Endothelial cell of umbilical vein (primary cell): ENCODE results near the gene DYRK1A. TPM values are rescaled to one million over a fixed set of nuclear protein-coding genes. Genes with fewer than 3 reads are reported as not detected.

Source experiments
- BruUV-seq: library from RNA; stranded (reverse); fragments of 400-500 nt; replicated peaks from 2 replicates; lab custom pipeline; 2021; lab: Mats Ljungman, UMichigan
- CTCF ChIA-PET: fragments of 300-600, 350-600 bp; sonication (Branson Sonifier 250); formaldehyde crosslinking; loops from one replicate; lab custom pipeline; 2021; ENCODE audit warnings: antibody characterized with exemption, inconsistent platforms; lab: Charles Lee
- POLR2A ChIA-PET: fragments of 300-600, 350-600 bp; sonication (Branson Sonifier 250); formaldehyde crosslinking; loops from one replicate; lab custom pipeline; 2021; ENCODE audit warnings: antibody characterized with exemption, inconsistent platforms; lab: Charles Lee
- DNase-seq: peaks from one replicate; pipeline ENCODE4 v3.0.0-alpha.2; 2011; ENCODE audit warnings: low read depth, low spot score
- FAIRE-seq: peaks from 2 replicates; lab custom pipeline; 2011; peaks lifted over from hg19 to GRCh38; lab: Jason Lieb, UNC
- H2AFZ ChIP-seq: 2 replicates; pipeline ENCODE4 v1.6.0; 2012; ENCODE audit warnings: low read depth, low read length, control low read depth, inconsistent platforms
- H3K27ac ChIP-seq: 2 replicates; pipeline ENCODE4 v1.5.1; 2011; ENCODE audit warnings: low read depth, mild to moderate bottlenecking, control low read depth, low read length, moderate library complexity; ENCODE audit not compliant: insufficient read depth
- H3K27me3 ChIP-seq, 2 experiments: 2 replicates each; pipeline versions ENCODE4 v1.6.0 to v1.6.1; 2011; ENCODE audit warnings: low read length in 2 of 2, mixed read lengths in 1 of 2; ENCODE audit not compliant: control insufficient read depth in 2 of 2, insufficient read depth in 2 of 2
- H3K36me3 ChIP-seq, 2 experiments: 2 replicates in 1 of 2; 3 replicates in 1 of 2; pipeline ENCODE4 v1.5.1; 2011; ENCODE audit warnings: low read length in 2 of 2, mild to moderate bottlenecking in 1 of 2, moderate library complexity in 1 of 2; ENCODE audit not compliant: control insufficient read depth in 2 of 2, insufficient read depth in 2 of 2; ENCODE audit errors: extremely low read depth in 1 of 2
- H3K4me1 ChIP-seq: 3 replicates; pipeline ENCODE4 v1.5.1; 2011; ENCODE audit warnings: mild to moderate bottlenecking, low read length; ENCODE audit not compliant: control insufficient read depth, insufficient read depth; ENCODE audit errors: extremely low read depth
- H3K4me2 ChIP-seq: 2 replicates; pipeline ENCODE4 v1.6.1; 2011; ENCODE audit warnings: low read length, control low read depth, mixed read lengths; ENCODE audit not compliant: insufficient read depth
- H3K4me3 ChIP-seq, 3 experiments: fragments of 200-600 bp in 1 of 3; sonication (generic), shearing (Covaris generic) in 1 of 3; replicated peaks in 1 of 3; 2 replicates each; pipeline ENCODE4 v1.5.1; 2011 to 2016; ENCODE audit warnings: control low read depth in 3 of 3, low read length in 3 of 3, mild to moderate bottlenecking in 2 of 3, inconsistent platforms in 1 of 3, low read depth in 1 of 3, moderate library complexity in 1 of 3; ENCODE audit not compliant: insufficient read depth in 1 of 3
- H3K79me2 ChIP-seq: 2 replicates; pipeline ENCODE4 v1.6.0; 2012; ENCODE audit warnings: low read length, inconsistent platforms; ENCODE audit not compliant: control insufficient read depth, insufficient read depth
- H3K9ac ChIP-seq: replicated peaks from 2 replicates; pipeline ENCODE3; 2011; ENCODE audit warnings: low read length, control low read depth; ENCODE audit not compliant: insufficient read depth; ENCODE audit errors: extremely low read depth
- H3K9me1 ChIP-seq: replicated peaks from 3 replicates; pipeline ENCODE4 v1.6.0; 2011; ENCODE audit warnings: mild to moderate bottlenecking, low read length; ENCODE audit not compliant: control insufficient read depth, insufficient read depth; ENCODE audit errors: extremely low read depth
- H3K9me3 ChIP-seq: replicated peaks from 2 replicates; pipeline ENCODE4 v1.5.1; 2012; ENCODE audit warnings: low read length, inconsistent platforms; ENCODE audit not compliant: control insufficient read depth, insufficient read depth
- H4K20me1 ChIP-seq: replicated peaks from 2 replicates; pipeline ENCODE3; 2011; ENCODE audit warnings: mild to moderate bottlenecking, low read length; ENCODE audit not compliant: control insufficient read depth, insufficient read depth; ENCODE audit errors: extremely low read depth
- EZH2 ChIP-seq: IDR thresholded peaks from 2 replicates; pipeline ENCODE4 v1.6.1; 2012; ENCODE audit warnings: borderline replicate concordance, low read depth, mild to moderate bottlenecking, moderate library complexity, low read length, inconsistent platforms; ENCODE audit not compliant: severe bottlenecking
- FOS ChIP-seq: IDR thresholded peaks from 2 replicates; pipeline ENCODE4 v1.6.1; 2011; ENCODE audit warnings: mild to moderate bottlenecking, low read length, moderate library complexity, borderline replicate concordance; ENCODE audit not compliant: insufficient read depth
- GATA2 ChIP-seq: IDR thresholded peaks from 2 replicates; pipeline ENCODE4 v1.7.0; 2011; ENCODE audit warnings: low read depth, mild to moderate bottlenecking, moderate library complexity, mixed read lengths, low read length; ENCODE audit not compliant: insufficient read length, insufficient read depth
- JUN ChIP-seq: IDR thresholded peaks from 2 replicates; pipeline ENCODE4 v1.6.1; 2011; ENCODE audit warnings: borderline replicate concordance, low read depth; ENCODE audit not compliant: insufficient read length, insufficient read depth
- MYC ChIP-seq: IDR thresholded peaks from one replicate; pipeline ENCODE4 v1.6.1; 2011; ENCODE audit warnings: mild to moderate bottlenecking, low read depth, low read length
- POLR2A ChIP-seq: IDR thresholded peaks from 2 replicates; pipeline ENCODE4 v1.6.1; 2012; ENCODE audit warnings: low read depth, mild to moderate bottlenecking, control low read depth, low read length
- POLR2AphosphoS5 ChIP-seq: IDR thresholded peaks from 2 replicates; pipeline ENCODE4 v1.6.1; 2012; ENCODE audit warnings: low read depth, mild to moderate bottlenecking, control low read depth, low read length, moderate library complexity; ENCODE audit not compliant: insufficient read depth
- dilution Hi-C: fragments of 300-500 bp; cut with MboI; formaldehyde crosslinking; loops from one replicate; pipeline ENCODE4 v1.15.0; 2019; ENCODE audit warnings: low sequenced_read_pairs; ENCODE audit not compliant: extremely low pct_ligation_motif_present
- intact Hi-C: fragments of 100-400 bp; cut with micrococcal nuclease; formaldehyde crosslinking; loops from one replicate; pipeline ENCODE4 v1.10.0; 2022
- polyA plus RNA-seq, 4 experiments: library from polyadenylated mRNA; depleted of rRNA in 3 of 4; stranded (reverse) in 3 of 4; unstranded in 1 of 4; fragments of >200 nt; gene quantifications; 2 replicates each; pipeline versions ENCODE4 v1.2.1 to v1.2.3, GENCODE V29; 2011 to 2012; ENCODE audit warnings: missing spikeins in 1 of 4
- total RNA-seq: library from RNA; stranded (reverse); gene quantifications from 2 replicates; pipeline ENCODE4 v1.2.3, GENCODE V29; 2021
- TF ChIP-seq, protein P1 (sequence below): IDR thresholded peaks from 2 replicates; pipeline ENCODE4 v1.6.1; 2011; ENCODE audit not compliant: insufficient read depth, insufficient read length
- TF ChIP-seq, protein P2 (sequence below), 2 donors: IDR thresholded peaks; 1 replicate in 1 of 2; 2 replicates in 1 of 2; pipeline ENCODE4 v1.5.1; 2011; ENCODE audit warnings: low read length in 2 of 2, mild to moderate bottlenecking in 2 of 2, moderate library complexity in 2 of 2, control low read depth in 1 of 2, inconsistent platforms in 1 of 2, low read depth in 1 of 2; ENCODE audit not compliant: insufficient read depth in 1 of 2; ENCODE audit errors: extremely low read depth in 1 of 2

The DYRK1A gene
- total and polyA plus RNA-seq, 2 donors (not counting 3 experiments of a cell fraction or from before 2014, with no cell fraction given) = 51.8 to 53.7 TPM

DNA sequence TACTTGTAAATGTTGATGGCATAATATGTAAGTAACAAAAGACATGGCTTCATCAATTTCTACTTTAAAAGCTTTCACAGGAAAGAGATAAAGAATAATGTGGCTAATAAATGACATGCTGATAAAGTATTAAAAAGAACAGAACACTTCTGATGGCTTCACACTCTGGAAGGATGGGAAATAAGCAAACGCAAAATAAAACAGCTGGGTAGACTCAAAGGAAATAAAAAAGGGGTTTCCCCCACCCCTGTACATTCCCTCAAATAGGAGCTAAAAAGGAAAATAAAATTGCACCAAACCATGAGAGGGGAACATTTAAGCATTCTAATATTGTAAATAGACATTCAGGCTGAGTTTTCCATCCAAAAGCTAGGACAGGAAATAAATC, 27.0 kb upstream of the DYRK1A start:
- no peak for FAIRE-seq
- POLR2A ChIA-PET = no interaction called here
- CTCF ChIA-PET = interaction anchor here (0.6 to 1.0 kb wide), 2 partner anchors 9 to 27 kb away, joined by 3 to 4 read pairs; partner anchors contain the start of gene DYRK1A

More for the DNA sequence above, 27.0 kb upstream of the DYRK1A start:
- Histone ChIP-seq H3K27me3 (no peaks in the 10 kb centered on the region), H3K9me3 (no peaks in the 10 kb centered on the region), H3K27ac (peak overlapping the region; percentile 88), H4K20me1 (no peaks in the 10 kb centered on the region), H3K36me3 (no peaks in the 10 kb centered on the region), H3K9me1 (no peaks in the 10 kb centered on the region), H3K4me1 (peaks cover 36% of the 10 kb centered on the region), H3K4me3 (no peak overlapping the region), H2AFZ (peak overlapping the region; percentile 28), H3K4me2 (peak overlapping the region; percentile 48), H3K79me2 (no peaks in the 10 kb centered on the region), H3K9ac (peak overlapping the region; percentile 6)
- intact Hi-C loops = loop anchor here (1.0 kb wide), 1 partner anchor 27 kb away; the partner anchor contains the start of gene DYRK1A
- dilution Hi-C loops = no loop called here
- no TSS peak for BruUV-seq
- DNase-seq = peak; percentile 17
- TF ChIP-seq FOS (no peak), JUN (no peak), GATA2 (no peak), EZH2 (no peak), POLR2AphosphoS5 (no peak), MYC (no peak), POLR2A (no peak)
- TF ChIP-seq, protein P1, sequence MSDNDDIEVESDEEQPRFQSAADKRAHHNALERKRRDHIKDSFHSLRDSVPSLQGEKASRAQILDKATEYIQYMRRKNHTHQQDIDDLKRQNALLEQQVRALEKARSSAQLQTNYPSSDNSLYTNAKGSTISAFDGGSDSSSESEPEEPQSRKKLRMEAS = no peak
- TF ChIP-seq, protein P2, sequence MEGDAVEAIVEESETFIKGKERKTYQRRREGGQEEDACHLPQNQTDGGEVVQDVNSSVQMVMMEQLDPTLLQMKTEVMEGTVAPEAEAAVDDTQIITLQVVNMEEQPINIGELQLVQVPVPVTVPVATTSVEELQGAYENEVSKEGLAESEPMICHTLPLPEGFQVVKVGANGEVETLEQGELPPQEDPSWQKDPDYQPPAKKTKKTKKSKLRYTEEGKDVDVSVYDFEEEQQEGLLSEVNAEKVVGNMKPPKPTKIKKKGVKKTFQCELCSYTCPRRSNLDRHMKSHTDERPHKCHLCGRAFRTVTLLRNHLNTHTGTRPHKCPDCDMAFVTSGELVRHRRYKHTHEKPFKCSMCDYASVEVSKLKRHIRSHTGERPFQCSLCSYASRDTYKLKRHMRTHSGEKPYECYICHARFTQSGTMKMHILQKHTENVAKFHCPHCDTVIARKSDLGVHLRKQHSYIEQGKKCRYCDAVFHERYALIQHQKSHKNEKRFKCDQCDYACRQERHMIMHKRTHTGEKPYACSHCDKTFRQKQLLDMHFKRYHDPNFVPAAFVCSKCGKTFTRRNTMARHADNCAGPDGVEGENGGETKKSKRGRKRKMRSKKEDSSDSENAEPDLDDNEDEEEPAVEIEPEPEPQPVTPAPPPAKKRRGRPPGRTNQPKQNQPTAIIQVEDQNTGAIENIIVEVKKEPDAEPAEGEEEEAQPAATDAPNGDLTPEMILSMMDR (IDR thresholded peaks at IDR 0.05; ENCODE audit: extremely low read depth in 1 of 2, insufficient read depth in 1 of 2, low read depth in 1 of 2, low read length in 2 of 2) = no peak
